ENCODE results near the gene DAB2IP.

DAB2IP gene

GRCh38 chr9:121816845-121817450 is 165.5 kb downstream of the DAB2IP start (continued):
- TF ChIP-seq PRDM2 (tag by site-specific recombination; IDR thresholded peaks at IDR 0.05; ENCODE audit: borderline replicate concordance) (no peak), ZNF132 (tag by site-specific recombination; IDR thresholded peaks at IDR 0.05; ENCODE audit: borderline replicate concordance) (no peak)

GRCh38 chr9:121817476-121817875 is 166.0 kb downstream of the DAB2IP start:
- CTCF ChIA-PET: no interaction called here

More at GRCh38 chr9:121817476-121817875, 166.0 kb downstream of the DAB2IP start:
- Histone ChIP-seq H3K27ac (ENCODE audit: extremely low read depth, low read depth, low read length) (no peak overlapping the region), H3K4me3 (ENCODE audit: low read depth, low read length) (no peak overlapping the region), H3K36me3 (ENCODE audit: control insufficient read depth in 2 of 2, insufficient read depth in 1 of 2, low read length in 2 of 2) (no peaks in the 10 kb centered on the region), H3K9me3 (ENCODE audit: control insufficient read depth, insufficient read depth, low read depth, low read length) (no peaks in the 10 kb centered on the region), H3K4me1 (ENCODE audit: control insufficient read depth, insufficient read depth, low read length) (no peaks in the 10 kb centered on the region)
- POLR2A ChIA-PET: no interaction called here
- TF ChIP-seq ZNF621 (tag by site-specific recombination; IDR thresholded peaks at IDR 0.05) (no peak), ZNF18 (tag by site-specific recombination; IDR thresholded peaks at IDR 0.05) (no peak), ZNF155 (tag by site-specific recombination; IDR thresholded peaks at IDR 0.05) (no peak), GFI1B (tag by site-specific recombination; IDR thresholded peaks at IDR 0.05) (no peak), ZNF580 (tag by site-specific recombination; IDR thresholded peaks at IDR 0.05) (no peak), ZNF311 (tag by site-specific recombination; IDR thresholded peaks at IDR 0.05; ENCODE audit: borderline replicate concordance) (no peak), HOXD13 (CRISPR knock-in tag; IDR thresholded peaks at IDR 0.05; ENCODE audit: borderline replicate concordance) (no peak), ZNF707 (tag by site-specific recombination; IDR thresholded peaks at IDR 0.05) (no peak), ZNF324 (tag by site-specific recombination; IDR thresholded peaks at IDR 0.05) (no peak), ZNF423 (tag by site-specific recombination; IDR thresholded peaks at IDR 0.05) (no peak), ATF2 (tag by site-specific recombination; IDR thresholded peaks at IDR 0.05; ENCODE audit: low read depth) (no peak), HIC1 (tag by site-specific recombination; IDR thresholded peaks at IDR 0.05) (no peak)
